Brain microvascular endothelial cell (primary cell): ENCODE measurements around the gene CMTM3.

Experiments used
- DNase-seq: peaks from one replicate; pipeline ENCODE4 v3.0.0-alpha.2; 2020
- H3K27ac ChIP-seq: fragments of 250-450 bp; sonication (Bioruptor Pico); 2 replicates; pipeline ENCODE4 v1.5.1; 2020; ENCODE audit warnings: mild to moderate bottlenecking, moderate library complexity
- H3K27me3 ChIP-seq: fragments of 250-450 bp; sonication (Bioruptor Pico); replicated peaks from 2 replicates; pipeline ENCODE4 v1.5.1; 2020; ENCODE audit warnings: mild to moderate bottlenecking
- H3K36me3 ChIP-seq: fragments of 250-450 bp; sonication (Bioruptor Pico); replicated peaks from 2 replicates; pipeline ENCODE4 v1.5.1; 2020; ENCODE audit warnings: mild to moderate bottlenecking
- H3K4me3 ChIP-seq: 2 replicates; pipeline ENCODE4 v1.5.1; 2011; ENCODE audit warnings: low read depth, mild to moderate bottlenecking, control low read depth, low read length, moderate library complexity
- CTCF ChIP-seq: IDR thresholded peaks from 2 replicates; pipeline ENCODE4 v1.5.1; 2011; ENCODE audit warnings: low read depth, mild to moderate bottlenecking, moderate library complexity, low read length, control low read depth, inconsistent platforms; ENCODE audit errors: missing control alignments
- in situ Hi-C: cut with HindIII; loops from 2 replicates; pipeline ENCODE4 v1.10.0; 2017; ENCODE audit warnings: low sequenced_read_pairs, low pct_ligation_motif_present

The CMTM3 gene

GRCh38 chr16:66572356-66572755, 32.1 kb upstream of the CMTM3 start:
- TF ChIP-seq CTCF, result no peak
- H3K36me3 ChIP-seq, result peaks cover under 1% of the 10 kb centered on the region
- H3K27me3 ChIP-seq, result no peaks in the 10 kb centered on the region
- no peak overlapping the region for H3K4me3 ChIP-seq
- no peak overlapping the region for H3K27ac ChIP-seq
- DNase-seq, result no peak
- in situ Hi-C loops, result no loop called here

- no peak overlapping the region for H3K4me3 ChIP-seq
- no peak for DNase-seq
- no peaks in the 10 kb centered on the region for H3K36me3 ChIP-seq
- H3K27me3 ChIP-seq, result peaks cover 10% of the 10 kb centered on the region
- in situ Hi-C loops, result no loop called here
- H3K27ac ChIP-seq, result no peak overlapping the region
- no peak for TF ChIP-seq CTCF
Observed at GRCh38 chr16:66574081-66574480, 30.4 kb upstream of the CMTM3 start.

GRCh38 chr16:66574531-66574930, 30.0 kb upstream of the CMTM3 start:
- no peak for TF ChIP-seq CTCF
- in situ Hi-C loops, result no loop called here
- H3K36me3 ChIP-seq, result no peaks in the 10 kb centered on the region
- no peak for DNase-seq
- H3K27ac ChIP-seq, result no peak overlapping the region
- no peak overlapping the region for H3K4me3 ChIP-seq
- H3K27me3 ChIP-seq, result peaks cover 10% of the 10 kb centered on the region

- in situ Hi-C loops, result no loop called here
- H3K4me3 ChIP-seq, result no peak overlapping the region
Observed at GRCh38 chr16:66575060-66575459, 29.4 kb upstream of the CMTM3 start.

GRCh38 chr16:66576296-66576695, 28.2 kb upstream of the CMTM3 start:
- no peak overlapping the region for H3K27ac ChIP-seq
- DNase-seq, result no peak
- H3K4me3 ChIP-seq, result no peak overlapping the region
- peaks cover 10% of the 10 kb centered on the region for H3K27me3 ChIP-seq
- no peaks in the 10 kb centered on the region for H3K36me3 ChIP-seq
- in situ Hi-C loops, result no loop called here
- no peak for TF ChIP-seq CTCF

More at GRCh38 chr16:66575060-66575459, 29.4 kb upstream of the CMTM3 start:
- Histone ChIP-seq H3K27me3 (peaks cover 10% of the 10 kb centered on the region), H3K27ac (no peak overlapping the region), H3K36me3 (no peaks in the 10 kb centered on the region)
- no peak for TF ChIP-seq CTCF
- DNase-seq, result no peak
